Measurements from ENCODE around the gene ZNF775. TPM values are rescaled to one million over a fixed set of nuclear protein-coding genes. Genes with fewer than 3 reads are reported as not detected.
"Not testable (repeated sequence)": the region's sequence is repeated elsewhere in the genome, so short reads cannot be mapped to it uniquely, and the experiment has no call there.

Gene ZNF775
- polyA plus RNA-seq, 3 donors, result 1.3 to 2.7 (median 1.4) TPM

- Histone ChIP-seq H3K9me3 (replicated peaks in 1 of 2; ENCODE audit: control insufficient read depth in 1 of 2, insufficient read depth in 1 of 2, low read length in 2 of 2) (no peaks in the 10 kb centered on the region), H3K9ac (ENCODE audit: insufficient read depth, low read length, poor library complexity, severe bottlenecking) (no peak overlapping the region), H3K27me3 (ENCODE audit: control insufficient read depth in 2 of 2, insufficient read depth in 2 of 2, low read length in 2 of 2) (no peaks in the 10 kb centered on the region), H3K4me1 (ENCODE audit: control insufficient read depth in 1 of 2, insufficient read depth in 2 of 2, low read length in 2 of 2) (peaks cover 37 to 39% of the 10 kb centered on the region in 2 donors), H3K79me2 (ENCODE audit: insufficient read depth, low read length) (peaks cover 38% of the 10 kb centered on the region), H2AFZ (ENCODE audit: insufficient read depth, low read depth, low read length, poor library complexity, severe bottlenecking) (no peak overlapping the region), H3K36me3 (replicated peaks in 1 of 2; ENCODE audit: control insufficient read depth in 1 of 2, insufficient read depth in 2 of 2, low read length in 2 of 2) (peaks cover 0 to 4% of the 10 kb centered on the region in 2 donors), H3K4me2 (replicated peaks; ENCODE audit: extremely low read depth, low read length, poor library complexity, severe bottlenecking) (no peak overlapping the region), H3K4me3 (replicated peaks in 1 of 3; ENCODE audit: low read depth in 2 of 3, low read length in 3 of 3) (no peak overlapping the region), H3K27ac (ENCODE audit: low read depth in 1 of 2, low read length in 2 of 2) (no peak overlapping the region), H4K20me1 (ENCODE audit: insufficient read depth, low read length) (peaks cover 2% of the 10 kb centered on the region)
- DNase-seq, result no peak
- Mint-ChIP-seq H3K9me3 (peaks cover 0 to 3% (median 0%) of the 10 kb centered on the region in 7 donors), H3K4me3 (no peak overlapping the region), H3K36me3 (peaks cover 9 to 19% of the 10 kb centered on the region in 2 donors), H3K4me1 (peaks cover 41% of the 10 kb centered on the region), H3K27me3 (ENCODE audit: low read depth in 3 of 3) (peaks cover 0 to 5% (median 0%) of the 10 kb centered on the region in 3 donors), H3K27ac (peak overlapping the region in 2 of 7 donors; percentile 37 to 53)
- intact Hi-C loops (cut with micrococcal nuclease), result loop anchor here in 1 of 2 donors (5.0 kb wide), 1 partner anchor 33 kb away; no protein-coding TSS in a partner anchor
- 85% methylated on average over 12 of the region's 14 CpGs for WGBS (ENCODE audit: insufficient coverage)
- TF ChIP-seq CTCF (IDR thresholded peaks at IDR 0.05), result no peak
Measured at GRCh38 chr7:150385302-150385723, 6.2 kb downstream of the ZNF775 start.

GRCh38 chr7:150385884-150386283 lies 6.8 kb downstream of the ZNF775 start:
- Mint-ChIP-seq H3K36me3 (peaks cover 13 to 23% of the 10 kb centered on the region in 2 donors), H3K4me1 (peaks cover 36% of the 10 kb centered on the region)
- H3K27ac ChIP-seq (ENCODE audit: low read depth in 1 of 2, low read length in 2 of 2); H3K36me3 ChIP-seq (replicated peaks in 1 of 2; ENCODE audit: control insufficient read depth in 1 of 2, insufficient read depth in 2 of 2, low read length in 2 of 2); DNase-seq; H3K9ac ChIP-seq (ENCODE audit: insufficient read depth, low read length, poor library complexity, severe bottlenecking); H3K27ac Mint-ChIP-seq; H4K20me1 ChIP-seq (ENCODE audit: insufficient read depth, low read length); H2AFZ ChIP-seq (ENCODE audit: insufficient read depth, low read depth, low read length, poor library complexity, severe bottlenecking); H3K27me3 ChIP-seq (ENCODE audit: control insufficient read depth in 2 of 2, insufficient read depth in 2 of 2, low read length in 2 of 2); H3K9me3 ChIP-seq (replicated peaks in 1 of 2; ENCODE audit: control insufficient read depth in 1 of 2, insufficient read depth in 1 of 2, low read length in 2 of 2); H3K4me3 Mint-ChIP-seq; H3K4me3 ChIP-seq (replicated peaks in 1 of 3; ENCODE audit: low read depth in 2 of 3, low read length in 3 of 3); H3K4me2 ChIP-seq (replicated peaks; ENCODE audit: extremely low read depth, low read length, poor library complexity, severe bottlenecking); H3K9me3 Mint-ChIP-seq; H3K27me3 Mint-ChIP-seq (ENCODE audit: low read depth in 3 of 3): not testable (repeated sequence)
- peaks cover 31 to 33% of the 10 kb centered on the region in 2 donors for H3K4me1 ChIP-seq (ENCODE audit: control insufficient read depth in 1 of 2, insufficient read depth in 2 of 2, low read length in 2 of 2)
- WGBS (ENCODE audit: insufficient coverage), result no CpG with 5 or more reads among the region's 6 CpGs
- intact Hi-C loops (cut with micrococcal nuclease), result loop anchor here in 1 of 2 donors (5.0 kb wide), 1 partner anchor 34 kb away; no protein-coding TSS in a partner anchor
- peaks cover 33% of the 10 kb centered on the region for H3K79me2 ChIP-seq (ENCODE audit: insufficient read depth, low read length)
